GM06990 (cell line): ENCODE data around the gene EFCAB8.

Experiments used
- DNase-seq: peaks from one replicate; pipeline ENCODE4 v3.0.0-alpha.2; 2011; ENCODE audit not compliant: insufficient read length; ENCODE audit errors: extremely low read depth
- H3K27me3 ChIP-seq: replicated peaks from 2 replicates; pipeline ENCODE4 v1.6.0; 2011; ENCODE audit warnings: low read length; ENCODE audit not compliant: control insufficient read depth, insufficient read depth
- H3K36me3 ChIP-seq: 2 replicates; pipeline ENCODE4 v1.5.1; 2011; ENCODE audit warnings: low read length; ENCODE audit not compliant: control insufficient read depth, insufficient read depth
- H3K4me3 ChIP-seq: replicated peaks from 2 replicates; pipeline ENCODE4 v1.5.1; 2011; ENCODE audit warnings: low read depth, mild to moderate bottlenecking, control low read depth, low read length
- CTCF ChIP-seq: IDR thresholded peaks from 2 replicates; pipeline ENCODE4 v1.5.1; 2011; ENCODE audit warnings: low read length, control low read depth, mild to moderate bottlenecking, inconsistent platforms; ENCODE audit not compliant: insufficient read depth, poor library complexity, severe bottlenecking

The EFCAB8 gene

GRCh38 chr20:32918751-32919150 lies 60.0 kb downstream of the EFCAB8 start:
- DNase-seq = no peak
- TF ChIP-seq CTCF = no peak
- Histone ChIP-seq H3K4me3 (no peak overlapping the region), H3K27me3 (no peaks in the 10 kb centered on the region), H3K36me3 (no peaks in the 10 kb centered on the region)

GRCh38 chr20:32920066-32920465 lies 61.3 kb downstream of the EFCAB8 start:
- no peak overlapping the region for H3K4me3 ChIP-seq
- no peaks in the 10 kb centered on the region for H3K27me3 ChIP-seq
- no peak for DNase-seq
- no peak for TF ChIP-seq CTCF
- no peaks in the 10 kb centered on the region for H3K36me3 ChIP-seq

- H3K4me3 ChIP-seq = no peak overlapping the region
- H3K36me3 ChIP-seq = no peaks in the 10 kb centered on the region
- no peak for DNase-seq
- H3K27me3 ChIP-seq = no peaks in the 10 kb centered on the region
- no peak for TF ChIP-seq CTCF
Measured at GRCh38 chr20:32920530-32921298, 62.0 kb downstream of the EFCAB8 start.

GRCh38 chr20:32922466-32922865 lies 63.7 kb downstream of the EFCAB8 start:
- DNase-seq = no peak
- TF ChIP-seq CTCF = no peak
- Histone ChIP-seq H3K36me3 (no peaks in the 10 kb centered on the region), H3K4me3 (no peak overlapping the region), H3K27me3 (no peaks in the 10 kb centered on the region)

- H3K36me3 ChIP-seq = no peaks in the 10 kb centered on the region
- DNase-seq = no peak
- H3K4me3 ChIP-seq = no peak overlapping the region
- no peaks in the 10 kb centered on the region for H3K27me3 ChIP-seq
- no peak for TF ChIP-seq CTCF
Measured at GRCh38 chr20:32924781-32925180, 66.1 kb downstream of the EFCAB8 start.
